ENCODE results near the gene TMOD1. TPM values are rescaled to one million over a fixed set of nuclear protein-coding genes. Genes with fewer than 3 reads are reported as not detected.

TMOD1 gene
- total RNA-seq, 1 experiment from 2014 or later: 1.0 TPM

- no peaks in the 10 kb centered on the region for H3K9me3 Mint-ChIP-seq
- ChIA-PET CTCF (interaction anchor here (0.6 to 1.3 kb wide), 2 partner anchors 42 to 86 kb away, joined by 3 read pairs; no protein-coding TSS in a partner anchor), POLR2A (no interaction called here)
- DNase-seq (ENCODE audit: low spot score) (no peak), ATAC-seq (no peak)
- TF ChIP-seq FOXP4 (CRISPR knock-in tag; IDR thresholded peaks at IDR 0.05): no peak
- no peak for TF ChIP-seq ERG (CRISPR knock-in tag; IDR thresholded peaks at IDR 0.05)
- TF ChIP-seq ZSCAN18 (CRISPR knock-in tag; IDR thresholded peaks at IDR 0.05): no peak
- no peak for TF ChIP-seq GABPB1 (CRISPR knock-in tag; IDR thresholded peaks at IDR 0.05)
- no peak for TF ChIP-seq NR2C2 (CRISPR knock-in tag; IDR thresholded peaks at IDR 0.05)
- no peak for TF ChIP-seq ZNF121 (CRISPR knock-in tag; IDR thresholded peaks at IDR 0.05)
- no peak for TF ChIP-seq E2F4 (CRISPR knock-in tag; IDR thresholded peaks at IDR 0.05; ENCODE audit: borderline replicate concordance, low read depth)
- TF ChIP-seq MLX (CRISPR knock-in tag; IDR thresholded peaks at IDR 0.05): no peak
- no peak for TF ChIP-seq FOXK1 (CRISPR knock-in tag; IDR thresholded peaks at IDR 0.05)
- no peak for TF ChIP-seq PREB (CRISPR knock-in tag; IDR thresholded peaks at IDR 0.05; ENCODE audit: borderline replicate concordance)
- no peak for TF ChIP-seq ZNF263 (CRISPR knock-in tag; IDR thresholded peaks at IDR 0.05; ENCODE audit: low read depth)
- TF ChIP-seq USF2 (CRISPR knock-in tag; IDR thresholded peaks at IDR 0.05): no peak
- TF ChIP-seq ZNF396 (CRISPR knock-in tag; IDR thresholded peaks at IDR 0.05; ENCODE audit: borderline replicate concordance): no peak
- TF ChIP-seq ZNF416 (CRISPR knock-in tag; IDR thresholded peaks at IDR 0.05): no peak
- TF ChIP-seq SMAD3 (CRISPR knock-in tag; IDR thresholded peaks at IDR 0.05; ENCODE audit: borderline replicate concordance): no peak
- no peak for TF ChIP-seq MXD4 (CRISPR knock-in tag; IDR thresholded peaks at IDR 0.05; ENCODE audit: borderline replicate concordance)
- TF ChIP-seq KAT7 (CRISPR knock-in tag; IDR thresholded peaks at IDR 0.05; ENCODE audit: borderline replicate concordance): no peak
- TF ChIP-seq ZNF138 (CRISPR knock-in tag; conservative IDR thresholded peaks at IDR 0.05): no peak
- H3K27ac Mint-ChIP-seq: no peak overlapping the region
- H3K4me3 Mint-ChIP-seq: no peak overlapping the region
- H3K36me3 Mint-ChIP-seq: no peaks in the 10 kb centered on the region
- peaks cover 8% of the 10 kb centered on the region for H3K4me1 Mint-ChIP-seq
- no peaks in the 10 kb centered on the region for H3K27me3 Mint-ChIP-seq (ENCODE audit: low read depth)
Measured at GRCh38 chr9:97512966-97513560, 11.6 kb downstream of the TMOD1 start.

Data from WTC11 (cell line).